ENCODE results near the gene RSPO1.
A peak's percentile ranks its signal among the peaks of the same experiment; 100 is the strongest.
"Not testable (repeated sequence)": the region's sequence is repeated elsewhere in the genome, so short reads cannot be mapped to it uniquely, and the experiment has no call there.

The RSPO1 gene

GRCh38 chr1:37614105-37614504, 20.6 kb downstream of the RSPO1 start:
- DNase-seq: no peak

GRCh38 chr1:37612186-37612585, 22.5 kb downstream of the RSPO1 start:
- no peak for DNase-seq

GRCh38 chr1:37609994-37610393, 24.7 kb downstream of the RSPO1 start:
- no peak for DNase-seq

- no peak for DNase-seq
Measured at GRCh38 chr1:37609002-37609401, 25.7 kb downstream of the RSPO1 start.

- peak; percentile 74 for DNase-seq
Measured at GRCh38 chr1:37606481-37607263, 28.0 kb downstream of the RSPO1 start.

- DNase-seq: no peak
Measured at GRCh38 chr1:37605806-37606474, 28.8 kb downstream of the RSPO1 start.

GRCh38 chr1:37605061-37605650, 29.5 kb downstream of the RSPO1 start:
- no peak for DNase-seq

- peak; percentile 18 for DNase-seq
Measured at GRCh38 chr1:37602750-37603694, 31.7 kb downstream of the RSPO1 start.

GRCh38 chr1:37601441-37601840, 33.3 kb downstream of the RSPO1 start:
- no peak for DNase-seq

- no peak for DNase-seq
Measured at GRCh38 chr1:37599940-37600339, 34.8 kb downstream of the RSPO1 start.

GRCh38 chr1:37596182-37596667, 38.5 kb downstream of the RSPO1 start:
- DNase-seq: no peak

GRCh38 chr1:37595440-37596181, 39.1 kb downstream of the RSPO1 start, which contains the start of gene GNL2:
Gene GNL2 (minus strand): TSS chr1:37595937. CDS start chr1:37595822, 115 bp downstream.
- DNase-seq: peak; percentile 98

GRCh38 chr1:37593726-37594125, 41.0 kb downstream of the RSPO1 start:
- no peak for DNase-seq

GRCh38 chr1:37588939-37589338, 45.8 kb downstream of the RSPO1 start:
- no peak for DNase-seq

GRCh38 chr1:37584544-37584943, 50.1 kb downstream of the RSPO1 start:
- not testable (repeated sequence) for DNase-seq

GRCh38 chr1:37575692-37576091, 59.0 kb downstream of the RSPO1 start:
- DNase-seq: no peak

GRCh38 chr1:37574834-37575480, 59.7 kb downstream of the RSPO1 start:
- no peak for DNase-seq

- no peak for DNase-seq
Measured at GRCh38 chr1:37570528-37571334, 64.0 kb downstream of the RSPO1 start.

- no peak for DNase-seq
Measured at GRCh38 chr1:37567023-37567422, 67.7 kb downstream of the RSPO1 start.

- no peak for DNase-seq
Measured at GRCh38 chr1:37564892-37565291, 69.8 kb downstream of the RSPO1 start.
